ENCODE measurements around the gene KRTAP16-1. TPM values are rescaled to one million over a fixed set of nuclear protein-coding genes. Genes with fewer than 3 reads are reported as not detected.

KRTAP16-1 gene
- total and polyA plus RNA-seq, 2 of the 4 experiments (the other 2 are of a cell fraction): not detected

DNA sequence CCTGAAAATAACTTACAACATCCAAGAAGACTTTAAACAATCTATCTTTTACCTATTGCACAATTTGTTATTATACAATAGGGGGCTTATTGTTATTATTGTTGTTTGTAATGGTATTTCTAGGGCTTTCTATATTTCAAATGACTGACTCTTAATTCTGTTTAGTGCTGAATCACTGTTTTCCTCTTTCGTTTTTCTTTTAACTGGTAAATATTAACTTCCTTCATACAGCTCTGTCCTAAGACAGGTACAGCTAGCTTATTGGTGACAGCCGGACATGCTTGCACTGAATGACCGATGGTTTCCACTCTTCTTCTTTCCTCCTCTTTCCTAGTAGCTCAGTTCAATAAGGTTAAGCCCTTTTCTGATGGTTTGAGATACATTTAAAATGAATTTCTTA, 22.1 kb downstream of the KRTAP16-1 start:
- in situ Hi-C loops (cut with MboI; ENCODE audit: low sequenced_read_pairs) (no loop called here), intact Hi-C loops (cut with micrococcal nuclease) (no loop called here), dilution Hi-C loops (cut with HindIII; ENCODE audit: low sequenced_read_pairs, unreplicated experiment) (no loop called here)
- no peaks in the 10 kb centered on the region; the same call in 1 of the 2 replicates for H3K27me3 ChIP-seq (ENCODE audit: control insufficient read depth, insufficient read depth, low read length)
- no CpG with 5 or more reads among the region's 3 CpGs for whole genome bisulfite sequencing, 2 experiments (ENCODE audit: extremely low coverage in 2 of 2, insufficient read length in 1 of 2)
- H4K5ac ChIP-seq (ENCODE audit: low read depth, low read length): no peak overlapping the region
- no peak for TF ChIP-seq MXI1 (IDR thresholded peaks at IDR 0.05; ENCODE audit: borderline replicate concordance, low read depth, low read length)
- no peak for TF ChIP-seq CHD1 (IDR thresholded peaks at IDR 0.05; ENCODE audit: low read depth, low read length)
- TF ChIP-seq, protein P1, sequence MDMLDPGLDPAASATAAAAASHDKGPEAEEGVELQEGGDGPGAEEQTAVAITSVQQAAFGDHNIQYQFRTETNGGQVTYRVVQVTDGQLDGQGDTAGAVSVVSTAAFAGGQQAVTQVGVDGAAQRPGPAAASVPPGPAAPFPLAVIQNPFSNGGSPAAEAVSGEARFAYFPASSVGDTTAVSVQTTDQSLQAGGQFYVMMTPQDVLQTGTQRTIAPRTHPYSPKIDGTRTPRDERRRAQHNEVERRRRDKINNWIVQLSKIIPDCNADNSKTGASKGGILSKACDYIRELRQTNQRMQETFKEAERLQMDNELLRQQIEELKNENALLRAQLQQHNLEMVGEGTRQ (IDR thresholded peaks at IDR 0.05; ENCODE audit: low read depth, low read length): no peak
- TF ChIP-seq POLR2A (IDR thresholded peaks at IDR 0.05; ENCODE audit: low read depth, low read length): no peak
- peak; percentile 56; the same call in 1 of the 2 replicates for TF ChIP-seq CEBPB (IDR thresholded peaks at IDR 0.05; ENCODE audit: low read depth, low read length)
- TF ChIP-seq RFX5 (IDR thresholded peaks at IDR 0.05; ENCODE audit: low read depth, low read length): no peak
- H2AK9ac ChIP-seq (replicated peaks; ENCODE audit: low read depth, low read length, poor library complexity): no peak overlapping the region
- no peak overlapping the region for H3K9ac ChIP-seq (ENCODE audit: low read depth, low read length)
- ChIA-PET POLR2A (ENCODE audit: unreplicated experiment) (no interaction called here), CTCF (interaction anchor here (1.5 kb wide), 1 partner anchor 11 kb away, joined by 4 read pairs; no protein-coding TSS in a partner anchor)
- no peaks in the 10 kb centered on the region for H3K79me1 ChIP-seq (ENCODE audit: low read depth in 1 of 2, low read length in 2 of 2)
- DNase-seq (no peak), ATAC-seq (ENCODE audit: low read depth) (no peak)
- H3K9me3 ChIP-seq (ENCODE audit: control insufficient read depth, insufficient read depth, low read length): no peaks in the 10 kb centered on the region
- H3K23ac ChIP-seq (ENCODE audit: low read depth, low read length): no peak overlapping the region
- H2BK5ac ChIP-seq (ENCODE audit: low read depth, low read length, poor library complexity, severe bottlenecking): no peak overlapping the region
- H3K27ac ChIP-seq (ENCODE audit: insufficient read depth, low read length): no peak overlapping the region
- H2BK15ac ChIP-seq (ENCODE audit: low read depth, low read length): no peak overlapping the region
- no peak overlapping the region for H4K8ac ChIP-seq (ENCODE audit: low read depth in 2 of 2, low read length in 2 of 2)
- H2AFZ ChIP-seq (replicated peaks; ENCODE audit: low read length, poor library complexity): no peak overlapping the region
- H2BK20ac ChIP-seq (ENCODE audit: low read depth, low read length): no peak overlapping the region
- no peak overlapping the region for H3K4ac ChIP-seq (ENCODE audit: low read depth, low read length)
- no peak overlapping the region for H3K4me3 ChIP-seq (ENCODE audit: insufficient read depth, low read depth, low read length)
- no peak overlapping the region for H3K14ac ChIP-seq (replicated peaks; ENCODE audit: low read depth, low read length)
- H3K36me3 ChIP-seq (ENCODE audit: control insufficient read depth, insufficient read depth, low read length): no peaks in the 10 kb centered on the region
- peak overlapping the region; percentile 42; the same call in 1 of the 2 replicates for H3K18ac ChIP-seq (ENCODE audit: low read depth, low read length)
- H3K9me1 ChIP-seq (ENCODE audit: insufficient read depth, low read length): peaks cover 7% of the 10 kb centered on the region
- no peak overlapping the region for H3K4me2 ChIP-seq (ENCODE audit: low read depth, low read length)
- H2AK5ac ChIP-seq (ENCODE audit: low read depth, low read length): peak overlapping the region; percentile 54; the same call in 1 of the 2 replicates
- H3K56ac ChIP-seq (ENCODE audit: extremely low read depth, insufficient read depth, low read length): no peak overlapping the region
- no peak overlapping the region for H4K91ac ChIP-seq (ENCODE audit: insufficient read depth, low read depth, low read length)
- BruUV-seq (replicated peaks): no TSS peak
- H3K4me1 ChIP-seq (ENCODE audit: control insufficient read depth, insufficient read depth, low read length): peaks cover 4% of the 10 kb centered on the region; the same call in 1 of the 2 replicates
- H4K20me1 ChIP-seq (ENCODE audit: insufficient read depth, low read length): no peaks in the 10 kb centered on the region
- H2BK120ac ChIP-seq (ENCODE audit: low read depth, low read length): no peak overlapping the region

Data from IMR-90 (cell line).